Measurements from ENCODE around the gene SCARB1.

DNA sequence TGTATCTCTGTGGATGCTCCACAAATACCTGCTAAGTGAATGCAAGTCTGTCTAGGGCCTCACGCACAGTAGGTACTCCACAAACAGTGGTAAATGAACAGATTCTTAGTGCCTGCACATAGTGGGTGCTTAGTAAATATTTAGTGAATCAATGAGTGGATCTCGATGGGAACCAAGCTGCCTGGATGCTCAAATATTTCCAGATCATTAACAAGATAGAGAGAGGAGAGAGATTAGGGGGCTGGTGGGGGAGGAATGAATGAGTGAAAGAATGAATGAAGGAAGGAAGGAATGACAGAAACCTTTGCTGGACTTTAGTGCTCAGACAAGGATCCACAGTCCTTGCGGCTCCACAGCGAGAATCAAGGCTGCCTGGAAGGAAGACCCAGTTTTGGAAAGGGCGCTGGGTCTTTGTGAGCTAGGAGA is 118.2 kb downstream of the SCARB1 start:
- TF ChIP-seq, protein P1, sequence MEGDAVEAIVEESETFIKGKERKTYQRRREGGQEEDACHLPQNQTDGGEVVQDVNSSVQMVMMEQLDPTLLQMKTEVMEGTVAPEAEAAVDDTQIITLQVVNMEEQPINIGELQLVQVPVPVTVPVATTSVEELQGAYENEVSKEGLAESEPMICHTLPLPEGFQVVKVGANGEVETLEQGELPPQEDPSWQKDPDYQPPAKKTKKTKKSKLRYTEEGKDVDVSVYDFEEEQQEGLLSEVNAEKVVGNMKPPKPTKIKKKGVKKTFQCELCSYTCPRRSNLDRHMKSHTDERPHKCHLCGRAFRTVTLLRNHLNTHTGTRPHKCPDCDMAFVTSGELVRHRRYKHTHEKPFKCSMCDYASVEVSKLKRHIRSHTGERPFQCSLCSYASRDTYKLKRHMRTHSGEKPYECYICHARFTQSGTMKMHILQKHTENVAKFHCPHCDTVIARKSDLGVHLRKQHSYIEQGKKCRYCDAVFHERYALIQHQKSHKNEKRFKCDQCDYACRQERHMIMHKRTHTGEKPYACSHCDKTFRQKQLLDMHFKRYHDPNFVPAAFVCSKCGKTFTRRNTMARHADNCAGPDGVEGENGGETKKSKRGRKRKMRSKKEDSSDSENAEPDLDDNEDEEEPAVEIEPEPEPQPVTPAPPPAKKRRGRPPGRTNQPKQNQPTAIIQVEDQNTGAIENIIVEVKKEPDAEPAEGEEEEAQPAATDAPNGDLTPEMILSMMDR (IDR thresholded peaks at IDR 0.05; ENCODE audit: low read length): no peak
- no peak for TF ChIP-seq EZH2 (optimal IDR thresholded peaks at IDR 0.05; ENCODE audit: low read depth, low read length)
